HFF-Myc (cell line): ENCODE results near the gene CDK18.

Experiments
- DNase-seq: peaks from one replicate; pipeline ENCODE4 v3.0.0-alpha.2; 2011; ENCODE audit warnings: low read depth; ENCODE audit errors: extremely low read depth
- H3K4me3 ChIP-seq: replicated peaks from 2 replicates; pipeline ENCODE4 v1.5.1; 2011; ENCODE audit warnings: low read depth, mild to moderate bottlenecking, control low read depth, low read length
- TF ChIP-seq, protein P1 (sequence below): IDR thresholded peaks from 2 replicates; pipeline ENCODE4 v1.5.1; 2012; ENCODE audit warnings: mild to moderate bottlenecking, low read depth, low read length, control low read depth; ENCODE audit errors: missing control alignments

CDK18 gene

DNA sequence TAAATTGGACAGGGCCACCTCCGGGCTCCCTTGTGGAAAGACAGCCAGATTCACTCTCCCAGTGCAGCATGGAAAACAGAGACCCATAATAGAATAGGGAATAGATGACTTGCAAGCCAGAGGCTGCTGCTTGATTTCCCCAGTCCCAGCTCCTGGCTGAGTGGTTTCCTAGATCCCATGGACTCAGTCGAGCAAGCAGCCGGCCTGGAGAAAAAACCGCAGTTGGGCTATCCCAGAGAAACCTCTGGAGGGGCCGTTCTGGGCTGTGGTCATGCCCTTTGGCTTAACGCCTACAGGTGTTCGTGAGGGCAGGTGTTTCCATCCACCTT, 65.7 kb downstream of the CDK18 start:
- TF ChIP-seq, protein P1, sequence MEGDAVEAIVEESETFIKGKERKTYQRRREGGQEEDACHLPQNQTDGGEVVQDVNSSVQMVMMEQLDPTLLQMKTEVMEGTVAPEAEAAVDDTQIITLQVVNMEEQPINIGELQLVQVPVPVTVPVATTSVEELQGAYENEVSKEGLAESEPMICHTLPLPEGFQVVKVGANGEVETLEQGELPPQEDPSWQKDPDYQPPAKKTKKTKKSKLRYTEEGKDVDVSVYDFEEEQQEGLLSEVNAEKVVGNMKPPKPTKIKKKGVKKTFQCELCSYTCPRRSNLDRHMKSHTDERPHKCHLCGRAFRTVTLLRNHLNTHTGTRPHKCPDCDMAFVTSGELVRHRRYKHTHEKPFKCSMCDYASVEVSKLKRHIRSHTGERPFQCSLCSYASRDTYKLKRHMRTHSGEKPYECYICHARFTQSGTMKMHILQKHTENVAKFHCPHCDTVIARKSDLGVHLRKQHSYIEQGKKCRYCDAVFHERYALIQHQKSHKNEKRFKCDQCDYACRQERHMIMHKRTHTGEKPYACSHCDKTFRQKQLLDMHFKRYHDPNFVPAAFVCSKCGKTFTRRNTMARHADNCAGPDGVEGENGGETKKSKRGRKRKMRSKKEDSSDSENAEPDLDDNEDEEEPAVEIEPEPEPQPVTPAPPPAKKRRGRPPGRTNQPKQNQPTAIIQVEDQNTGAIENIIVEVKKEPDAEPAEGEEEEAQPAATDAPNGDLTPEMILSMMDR = no peak
- DNase-seq = no peak
- H3K4me3 ChIP-seq = no peak overlapping the region

DNA sequence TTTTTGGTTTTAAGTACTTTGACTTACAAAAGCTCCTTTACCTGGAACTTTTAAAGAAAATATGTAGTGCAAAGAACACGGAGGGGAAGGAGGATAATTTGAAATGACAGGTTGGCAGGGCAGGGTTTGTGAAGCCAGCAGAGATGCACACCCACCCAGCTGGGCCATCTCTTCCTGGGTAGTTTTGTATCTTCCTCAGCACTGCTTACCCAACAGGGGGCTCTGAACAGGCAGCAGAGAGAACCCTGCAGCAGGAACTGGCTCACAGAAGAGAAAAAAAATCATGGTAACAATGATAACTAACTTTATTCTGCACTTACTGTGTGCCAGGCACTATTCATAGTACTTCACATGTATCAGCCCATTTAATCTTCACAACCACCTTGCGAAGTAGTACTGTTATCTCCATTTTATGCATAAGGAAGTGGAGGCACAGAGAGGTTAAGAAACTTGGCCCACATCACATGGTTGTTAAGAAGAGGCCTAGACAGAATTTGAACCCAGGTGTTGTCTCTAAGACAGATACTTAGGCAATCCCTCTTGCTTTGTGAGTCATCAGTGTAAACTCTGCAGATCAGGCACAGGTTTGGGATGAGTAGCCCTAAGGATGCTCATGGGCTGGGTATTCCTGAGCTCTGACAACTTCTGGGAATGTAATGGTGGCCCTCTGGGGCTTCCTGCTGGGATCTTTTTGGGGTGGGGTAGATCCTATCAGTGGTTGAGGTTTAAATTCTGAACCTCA, 66.5 kb downstream of the CDK18 start:
- no peak overlapping the region for H3K4me3 ChIP-seq
- no peak for DNase-seq
- TF ChIP-seq, protein P1 = no peak

- H3K4me3 ChIP-seq = no peak overlapping the region
- TF ChIP-seq, protein P1 = no peak
- DNase-seq = no peak
Observed at GRCh38 chr1:205571747-205572146, 67.3 kb downstream of the CDK18 start.

DNA sequence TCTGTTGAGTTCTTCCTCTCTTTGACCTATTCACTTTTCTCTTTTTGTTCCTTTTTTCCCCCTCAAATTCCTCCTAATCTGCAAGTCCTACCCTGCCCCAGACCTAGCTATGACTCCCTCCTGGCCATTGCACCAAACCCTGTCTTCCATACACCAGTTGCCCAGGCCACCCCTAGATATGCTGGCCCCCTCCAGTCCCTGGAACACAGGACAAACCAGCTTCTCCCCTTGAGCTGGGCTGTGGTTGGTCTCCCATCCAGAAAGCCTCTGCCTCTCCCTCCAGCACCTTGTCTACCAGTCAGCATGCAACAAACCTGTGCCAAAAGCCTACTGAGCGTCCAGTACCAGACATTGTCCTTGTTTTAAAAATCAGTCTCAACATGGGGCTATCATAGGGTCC, 68.0 kb downstream of the CDK18 start:
- no peak for DNase-seq
- no peak overlapping the region for H3K4me3 ChIP-seq
- TF ChIP-seq, protein P1 = no peak

DNA sequence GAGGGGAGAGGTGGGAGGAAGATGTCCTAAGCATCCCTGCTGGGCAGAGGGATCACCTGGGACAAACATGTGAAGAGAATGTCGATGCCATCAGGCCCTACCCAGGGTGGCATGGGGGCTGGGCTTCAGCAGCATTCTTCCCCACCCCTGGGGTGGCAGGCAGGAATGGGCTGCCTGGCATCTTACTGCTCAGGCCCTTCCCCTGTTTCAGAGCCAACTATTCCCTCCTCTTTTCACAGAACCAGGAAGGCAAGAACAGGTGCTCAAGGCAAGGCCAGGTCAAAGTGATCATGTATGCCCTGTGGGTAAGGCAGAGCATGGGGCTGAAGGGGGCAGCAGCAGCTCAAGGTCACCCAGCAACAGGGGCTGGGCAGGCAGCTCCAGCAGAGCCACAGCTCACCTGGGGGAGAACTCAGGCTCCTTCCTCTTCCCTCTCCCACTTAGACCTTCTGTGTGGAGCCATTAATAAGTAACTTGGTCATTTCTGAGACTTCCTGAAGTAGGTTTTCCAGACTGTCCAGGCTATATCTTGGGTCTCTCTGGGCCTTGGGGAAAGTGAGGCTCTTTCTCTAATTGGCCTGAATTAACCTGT, 70.9 kb downstream of the CDK18 start:
- DNase-seq = no peak
- no peak overlapping the region for H3K4me3 ChIP-seq
- TF ChIP-seq, protein P1 = no peak

- H3K4me3 ChIP-seq = no peak overlapping the region
- TF ChIP-seq, protein P1 = no peak
- DNase-seq = no peak
Observed at GRCh38 chr1:205576011-205576410, 71.5 kb downstream of the CDK18 start.
